CD14-positive monocyte (primary cell): ENCODE results near the gene KAZN. TPM values are rescaled to one million over a fixed set of nuclear protein-coding genes. Genes with fewer than 3 reads are reported as not detected.
A peak's percentile ranks its signal among the peaks of the same experiment; 100 is the strongest.

Source experiments
- DNase-seq, 3 donors: peaks; one replicate each; pipeline ENCODE4 v3.0.0-alpha.2; 2011 to 2022
- H2AFZ ChIP-seq: 2 replicates; pipeline ENCODE4 v1.6.0; 2012; ENCODE audit warnings: mild to moderate bottlenecking, low read depth, low read length, inconsistent platforms; ENCODE audit not compliant: insufficient read depth, poor library complexity, severe bottlenecking
- H3K27ac ChIP-seq, 2 donors: 1 replicate in 1 of 2; 2 replicates in 1 of 2; pipeline ENCODE4 v1.5.1; 2012 to 2013; ENCODE audit warnings: low read length in 2 of 2, control low read depth in 1 of 2, inconsistent platforms in 1 of 2, low read depth in 1 of 2, mild to moderate bottlenecking in 1 of 2
- H3K27me3 ChIP-seq, 2 donors: one replicate each; pipeline versions ENCODE4 v1.6.0 to v1.6.1; 2011 to 2013; ENCODE audit warnings: low read length in 2 of 2; ENCODE audit not compliant: control insufficient read depth in 2 of 2, insufficient read depth in 2 of 2
- H3K36me3 ChIP-seq, 2 donors: replicated peaks in 1 of 2; 1 replicate in 1 of 2; 2 replicates in 1 of 2; pipeline versions ENCODE4 v1.5.1 to v1.6.1; 2012 to 2013; ENCODE audit warnings: low read length in 2 of 2, control low read depth in 1 of 2, inconsistent platforms in 1 of 2, mild to moderate bottlenecking in 1 of 2; ENCODE audit not compliant: insufficient read depth in 2 of 2, control insufficient read depth in 1 of 2
- H3K4me1 ChIP-seq, 2 donors: 1 replicate in 1 of 2; 2 replicates in 1 of 2; pipeline versions ENCODE4 v1.5.1 to v1.6.1; 2012 to 2013; ENCODE audit warnings: low read length in 2 of 2, control low read depth in 1 of 2, inconsistent platforms in 1 of 2, mild to moderate bottlenecking in 1 of 2, moderate library complexity in 1 of 2; ENCODE audit not compliant: insufficient read depth in 2 of 2, control insufficient read depth in 1 of 2
- H3K4me2 ChIP-seq: replicated peaks from 2 replicates; pipeline ENCODE3; 2012; ENCODE audit warnings: low read length, moderate library complexity, mild to moderate bottlenecking; ENCODE audit not compliant: poor library complexity, severe bottlenecking; ENCODE audit errors: extremely low read depth
- H3K4me3 ChIP-seq, 3 experiments: fragments of 200-600 bp in 1 of 3; sonication (generic) in 1 of 3; replicated peaks in 1 of 3; 1 replicate in 2 of 3; 2 replicates in 1 of 3; pipeline ENCODE4 v1.5.1; 2011 to 2013; ENCODE audit warnings: low read length in 3 of 3, mild to moderate bottlenecking in 3 of 3, control low read depth in 2 of 3, low read depth in 2 of 3, inconsistent platforms in 1 of 3, moderate library complexity in 1 of 3
- H3K79me2 ChIP-seq: 2 replicates; pipeline ENCODE4 v1.6.0; 2012; ENCODE audit warnings: mild to moderate bottlenecking, control low read depth, inconsistent platforms, low read length, moderate library complexity; ENCODE audit not compliant: insufficient read depth
- H3K9ac ChIP-seq: 2 replicates; pipeline ENCODE4 v1.6.0; 2017; ENCODE audit warnings: low read length, mild to moderate bottlenecking; ENCODE audit not compliant: insufficient read depth, poor library complexity, severe bottlenecking
- H3K9me3 ChIP-seq, 2 donors: replicated peaks in 1 of 2; 1 replicate in 1 of 2; 2 replicates in 1 of 2; pipeline versions ENCODE4 v1.5.1 to v1.6.1; 2012 to 2013; ENCODE audit warnings: low read length in 2 of 2, control low read depth in 1 of 2; ENCODE audit not compliant: control insufficient read depth in 1 of 2, insufficient read depth in 1 of 2
- H4K20me1 ChIP-seq: 2 replicates; pipeline ENCODE4 v1.6.0; 2012; ENCODE audit warnings: mild to moderate bottlenecking, low read length, control low read depth, moderate library complexity; ENCODE audit not compliant: insufficient read depth
- H3K27ac Mint-ChIP-seq, 7 donors: one replicate each; pipeline ENCODE4 v1.8.0; 2020; ENCODE audit warnings: mild to moderate bottlenecking in 7 of 7, mixed read lengths in 7 of 7, moderate library complexity in 6 of 7, inconsistent platforms in 2 of 7
- H3K27me3 Mint-ChIP-seq, 3 donors: one replicate each; pipeline ENCODE4 v1.8.0; 2021 to 2022; ENCODE audit warnings: low read depth in 3 of 3, mild to moderate bottlenecking in 3 of 3, mixed read lengths in 3 of 3, moderate library complexity in 3 of 3, inconsistent platforms in 1 of 3
- H3K36me3 Mint-ChIP-seq, 2 donors: one replicate each; pipeline ENCODE4 v1.8.0; 2020; ENCODE audit warnings: mixed read lengths in 2 of 2, inconsistent platforms in 1 of 2, mild to moderate bottlenecking in 1 of 2
- H3K4me1 Mint-ChIP-seq: one replicate; pipeline ENCODE4 v1.8.0; 2020; ENCODE audit warnings: mild to moderate bottlenecking, mixed read lengths
- H3K4me3 Mint-ChIP-seq, 2 donors: one replicate each; pipeline ENCODE4 v1.8.0; 2020; ENCODE audit warnings: mild to moderate bottlenecking in 2 of 2, mixed read lengths in 2 of 2, moderate library complexity in 1 of 2
- H3K9me3 Mint-ChIP-seq, 7 donors: one replicate each; pipeline ENCODE4 v1.8.0; 2020 to 2022; ENCODE audit warnings: mixed read lengths in 7 of 7, mild to moderate bottlenecking in 6 of 7, moderate library complexity in 6 of 7, inconsistent platforms in 2 of 7
- whole genome bisulfite sequencing: methylation state at CpG from one replicate; pipeline ENCODE4 v1.1.5; 2013; ENCODE audit warnings: missing lambda C conversion rate; ENCODE audit not compliant: insufficient coverage; 5-methylcytosine and 5-hydroxymethylcytosine counted together
- intact Hi-C, 2 donors: fragments of 100-400 bp; cut with micrococcal nuclease; formaldehyde crosslinking; loops; one replicate each; pipeline versions ENCODE4 v1.15.0 to v1.15.1; 2023
- polyA plus RNA-seq, 3 donors: library from polyadenylated mRNA; depleted of rRNA in 1 of 3; unstranded in 2 of 3; stranded (reverse) in 1 of 3; fragments of 300-500 nt in 2 of 3; fragments of >200 nt in 1 of 3; fragmentation: Illumina TruSeq in 2 of 3; gene quantifications; 1 replicate in 2 of 3; 2 replicates in 1 of 3; pipeline ENCODE4 v1.2.3, GENCODE V29; 2012 to 2021
- TF ChIP-seq, protein P1 (sequence below): fragments of 200-600 bp; IDR thresholded peaks from one replicate; pipeline ENCODE4 v1.8.0; 2022; ENCODE audit warnings: antibody characterized with exemption, mild to moderate bottlenecking

KAZN gene
- polyA plus RNA-seq, 3 donors, result not detected

DNA sequence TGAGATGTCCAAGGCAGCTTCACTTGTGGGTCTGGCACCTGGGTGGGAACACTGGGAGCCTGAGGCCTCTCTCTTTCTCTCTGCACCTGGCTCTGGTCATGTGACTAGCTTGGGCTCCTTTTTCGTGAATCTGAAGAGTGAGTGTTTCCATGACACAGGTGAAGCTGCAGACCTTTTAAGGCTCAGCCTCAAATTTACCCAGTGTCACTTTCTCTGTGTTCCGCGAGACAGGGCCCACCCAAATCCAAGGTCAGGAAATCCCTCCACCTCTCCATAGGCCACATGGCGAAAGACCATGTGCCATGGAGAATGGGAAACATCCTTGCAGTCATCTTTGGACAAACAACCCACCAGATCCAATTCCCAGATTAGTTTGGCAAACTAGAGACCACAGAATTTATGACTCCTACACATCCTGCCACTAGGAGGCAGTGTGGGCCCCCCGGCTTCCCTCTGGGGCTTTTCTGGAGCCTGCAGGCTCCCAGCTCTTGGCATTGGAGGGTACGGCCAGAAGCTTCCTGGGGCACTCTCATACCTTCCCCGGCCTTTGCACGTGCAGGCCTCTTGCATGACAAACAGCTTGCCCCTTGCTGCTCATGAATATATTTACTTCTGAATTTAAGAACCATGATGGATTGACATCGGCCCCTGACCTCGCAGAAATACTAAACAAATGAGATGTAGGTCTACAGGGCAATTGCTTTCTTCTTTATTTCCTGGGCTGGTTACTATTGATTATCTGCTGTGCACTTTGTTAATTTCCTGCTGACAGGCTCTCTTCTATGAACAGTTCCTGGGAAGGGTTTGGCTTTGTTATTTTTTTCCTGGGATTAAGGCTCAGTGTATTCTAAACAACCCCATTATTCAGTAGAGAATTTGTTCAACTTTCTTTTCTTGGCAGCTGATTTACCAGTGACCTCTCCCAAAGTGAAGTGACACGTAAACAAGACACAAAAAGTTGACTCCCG is 180.7 kb downstream of the KAZN start:
- peaks cover 0 to 2% (median 0%) of the 10 kb centered on the region in 7 donors for H3K9me3 Mint-ChIP-seq
- Histone ChIP-seq H3K9ac (no peak overlapping the region), H2AFZ (peak overlapping the region; percentile 56)

DNA sequence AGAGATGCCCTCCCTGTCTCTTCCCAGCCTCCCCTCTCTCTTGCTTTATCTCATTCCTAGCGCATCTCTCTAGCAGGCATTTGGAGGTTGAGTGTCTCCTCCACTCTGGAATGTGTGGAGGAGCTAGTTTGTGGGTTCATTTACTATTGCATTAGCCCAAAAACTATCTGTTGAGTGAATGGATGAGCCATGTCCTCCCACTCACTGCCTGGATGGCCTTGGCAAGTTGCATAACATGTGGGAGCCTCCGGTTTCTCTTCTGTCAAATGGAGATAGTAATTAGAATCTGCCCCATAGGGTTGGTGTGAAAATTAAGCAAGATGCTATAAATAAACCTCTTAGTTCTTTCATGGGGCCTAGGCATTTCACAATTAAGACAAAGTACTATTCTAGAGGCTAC is 181.8 kb downstream of the KAZN start:
- no peak overlapping the region for H3K4me3 ChIP-seq
- Mint-ChIP-seq H3K27ac (peak overlapping the region in 1 of 7 donors; percentile 15), H3K9me3 (peaks cover 0 to 2% (median 0%) of the 10 kb centered on the region in 7 donors), H3K4me1 (peaks cover 70% of the 10 kb centered on the region), H3K4me3 (no peak overlapping the region), H3K36me3 (no peaks in the 10 kb centered on the region), H3K27me3 (peaks cover 0 to 3% (median 0%) of the 10 kb centered on the region in 3 donors)
- no peak overlapping the region for H3K27ac ChIP-seq
- no peaks in the 10 kb centered on the region for H3K9me3 ChIP-seq
- H3K27me3 ChIP-seq, result no peaks in the 10 kb centered on the region
- DNase-seq, result no peak
- no peaks in the 10 kb centered on the region for H3K79me2 ChIP-seq
- H2AFZ ChIP-seq, result peak overlapping the region; percentile 56
- TF ChIP-seq, protein P1, sequence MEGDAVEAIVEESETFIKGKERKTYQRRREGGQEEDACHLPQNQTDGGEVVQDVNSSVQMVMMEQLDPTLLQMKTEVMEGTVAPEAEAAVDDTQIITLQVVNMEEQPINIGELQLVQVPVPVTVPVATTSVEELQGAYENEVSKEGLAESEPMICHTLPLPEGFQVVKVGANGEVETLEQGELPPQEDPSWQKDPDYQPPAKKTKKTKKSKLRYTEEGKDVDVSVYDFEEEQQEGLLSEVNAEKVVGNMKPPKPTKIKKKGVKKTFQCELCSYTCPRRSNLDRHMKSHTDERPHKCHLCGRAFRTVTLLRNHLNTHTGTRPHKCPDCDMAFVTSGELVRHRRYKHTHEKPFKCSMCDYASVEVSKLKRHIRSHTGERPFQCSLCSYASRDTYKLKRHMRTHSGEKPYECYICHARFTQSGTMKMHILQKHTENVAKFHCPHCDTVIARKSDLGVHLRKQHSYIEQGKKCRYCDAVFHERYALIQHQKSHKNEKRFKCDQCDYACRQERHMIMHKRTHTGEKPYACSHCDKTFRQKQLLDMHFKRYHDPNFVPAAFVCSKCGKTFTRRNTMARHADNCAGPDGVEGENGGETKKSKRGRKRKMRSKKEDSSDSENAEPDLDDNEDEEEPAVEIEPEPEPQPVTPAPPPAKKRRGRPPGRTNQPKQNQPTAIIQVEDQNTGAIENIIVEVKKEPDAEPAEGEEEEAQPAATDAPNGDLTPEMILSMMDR, result no peak
- H3K4me1 ChIP-seq, result peaks cover 41 to 49% of the 10 kb centered on the region in 2 donors
- WGBS, result no CpG with 5 or more reads among the region's 2 CpGs
- no peaks in the 10 kb centered on the region for H3K36me3 ChIP-seq
- H4K20me1 ChIP-seq, result no peaks in the 10 kb centered on the region
- intact Hi-C loops, result no loop called here
- no peak overlapping the region for H3K4me2 ChIP-seq
- no peak overlapping the region for H3K9ac ChIP-seq

More for the DNA sequence above, 180.7 kb downstream of the KAZN start:
- Histone ChIP-seq H3K4me2 (no peak overlapping the region), H3K9me3 (no peaks in the 10 kb centered on the region), H4K20me1 (no peaks in the 10 kb centered on the region), H3K79me2 (no peaks in the 10 kb centered on the region), H3K4me1 (peaks cover 41 to 49% of the 10 kb centered on the region in 2 donors), H3K4me3 (no peak overlapping the region), H3K36me3 (no peaks in the 10 kb centered on the region), H3K27me3 (no peaks in the 10 kb centered on the region), H3K27ac (no peak overlapping the region)
- Mint-ChIP-seq H3K36me3 (no peaks in the 10 kb centered on the region), H3K4me1 (peaks cover 71% of the 10 kb centered on the region), H3K27me3 (no peaks in the 10 kb centered on the region), H3K27ac (no peak overlapping the region), H3K4me3 (no peak overlapping the region)
- peak in 2 of 3 donors; percentile 2 to 15 for DNase-seq
- intact Hi-C loops, result no loop called here
- WGBS, result 69% methylated on average over 7 of the region's 12 CpGs
- TF ChIP-seq, protein P1, result peak; percentile 76
